ENCODE data around the gene PRTG.

GRCh38 chr15:55687792-55688191 lies 55.2 kb downstream of the PRTG start:
- TF ChIP-seq CTCF (IDR thresholded peaks at IDR 0.05) = no peak
- no peak for TF ChIP-seq POLR2A (IDR thresholded peaks at IDR 0.05)
